ENCODE results near the gene SLC5A2. TPM values are rescaled to one million over a fixed set of nuclear protein-coding genes. Genes with fewer than 3 reads are reported as not detected.

The SLC5A2 gene
- total RNA-seq, 2 experiments from 2014 or later, result 0.13 TPM; not detected in 1

GRCh38 chr16:31488468-31489297 is 5.8 kb downstream of the SLC5A2 start:
- DNase-seq, result no peak
- peaks cover 8% of the 10 kb centered on the region for H3K27me3 Mint-ChIP-seq (ENCODE audit: low read depth)
- H3K4me1 Mint-ChIP-seq (ENCODE audit: low read depth), result peaks cover 11% of the 10 kb centered on the region
- H3K27ac Mint-ChIP-seq, result no peak overlapping the region
- H3K36me3 Mint-ChIP-seq (ENCODE audit: low read depth), result peaks cover 5% of the 10 kb centered on the region
- H3K4me3 Mint-ChIP-seq, result no peak overlapping the region
- H3K9me3 Mint-ChIP-seq (ENCODE audit: insufficient read depth), result no peaks in the 10 kb centered on the region
- no peak for ATAC-seq
- CTCF ChIA-PET, result interaction anchor here (1.4 kb wide), 1 partner anchor 28 kb away, joined by 6 read pairs; no protein-coding TSS in a partner anchor
- POLR2A ChIA-PET, result interaction anchor here (1.6 to 2.4 kb wide), 2 partner anchors 12 to 20 kb away, joined by 4 to 9 read pairs; partner anchors contain the start of gene RUSF1

- DNase-seq (no peak), ATAC-seq (no peak)
- no peak overlapping the region for H3K4me3 Mint-ChIP-seq
- peaks cover 5% of the 10 kb centered on the region for H3K36me3 Mint-ChIP-seq (ENCODE audit: low read depth)
- peaks cover 8% of the 10 kb centered on the region for H3K27me3 Mint-ChIP-seq (ENCODE audit: low read depth)
- CTCF ChIA-PET, result interaction anchor here (1.0 kb wide), 1 partner anchor 28 kb away, joined by 3 read pairs; no protein-coding TSS in a partner anchor
- H3K27ac Mint-ChIP-seq, result no peak overlapping the region
- POLR2A ChIA-PET, result interaction anchor here (1.6 kb wide), 1 partner anchor 19 kb away, joined by 4 read pairs; the partner anchor contains the start of gene RUSF1
- H3K4me1 Mint-ChIP-seq (ENCODE audit: low read depth), result peaks cover 11% of the 10 kb centered on the region
- no peaks in the 10 kb centered on the region for H3K9me3 Mint-ChIP-seq (ENCODE audit: insufficient read depth)
These were observed 6.3 kb downstream of the SLC5A2 start for GRCh38 chr16:31489298-31489564.

GRCh38 chr16:31489616-31490584 is 7.0 kb downstream of the SLC5A2 start:
- no peak overlapping the region for H3K4me3 Mint-ChIP-seq
- CTCF ChIA-PET, result interaction anchor here (1.0 kb wide), 1 partner anchor 29 kb away, joined by 3 read pairs; no protein-coding TSS in a partner anchor
- H3K27ac Mint-ChIP-seq, result no peak overlapping the region
- peaks cover 8% of the 10 kb centered on the region for H3K27me3 Mint-ChIP-seq (ENCODE audit: low read depth)
- peaks cover 11% of the 10 kb centered on the region for H3K4me1 Mint-ChIP-seq (ENCODE audit: low read depth)
- ATAC-seq, result no peak
- no peaks in the 10 kb centered on the region for H3K9me3 Mint-ChIP-seq (ENCODE audit: insufficient read depth)
- no peak for DNase-seq
- H3K36me3 Mint-ChIP-seq (ENCODE audit: low read depth), result peaks cover 5% of the 10 kb centered on the region
- POLR2A ChIA-PET, result interaction anchor here (1.4 to 1.6 kb wide), 2 partner anchors 18 to 30 kb away, joined by 3 to 4 read pairs; partner anchors contain the start of genes ARMC5 and RUSF1

GRCh38 chr16:31491778-31492418 is 9.0 kb downstream of the SLC5A2 start:
- CTCF ChIA-PET, result no interaction called here

GRCh38 chr16:31493506-31494125 is 10.7 kb downstream of the SLC5A2 start:
- POLR2A ChIA-PET, result interaction anchor here (1.5 kb wide), 1 partner anchor 13 kb away, joined by 3 read pairs; no protein-coding TSS in a partner anchor
- H3K9me3 Mint-ChIP-seq (ENCODE audit: insufficient read depth), result no peaks in the 10 kb centered on the region
- no peak for DNase-seq
- no peak overlapping the region for H3K4me3 Mint-ChIP-seq
- ATAC-seq, result no peak
- H3K27me3 Mint-ChIP-seq (ENCODE audit: low read depth), result no peaks in the 10 kb centered on the region
- peaks cover 5% of the 10 kb centered on the region for H3K36me3 Mint-ChIP-seq (ENCODE audit: low read depth)
- CTCF ChIA-PET, result no interaction called here
- H3K4me1 Mint-ChIP-seq (ENCODE audit: low read depth), result peaks cover 4% of the 10 kb centered on the region
- H3K27ac Mint-ChIP-seq, result no peak overlapping the region

More at GRCh38 chr16:31491778-31492418, 9.0 kb downstream of the SLC5A2 start:
- Mint-ChIP-seq H3K4me3 (no peak overlapping the region), H3K27me3 (ENCODE audit: low read depth) (no peaks in the 10 kb centered on the region), H3K4me1 (ENCODE audit: low read depth) (peaks cover 11% of the 10 kb centered on the region), H3K9me3 (ENCODE audit: insufficient read depth) (no peaks in the 10 kb centered on the region), H3K36me3 (ENCODE audit: low read depth) (peaks cover 5% of the 10 kb centered on the region), H3K27ac (no peak overlapping the region)
- POLR2A ChIA-PET, result no interaction called here
- DNase-seq, result no peak
- ATAC-seq, result no peak

GRCh38 chr16:31496670-31497069 is 13.7 kb downstream of the SLC5A2 start:
- no peak overlapping the region for H3K4me3 Mint-ChIP-seq
- POLR2A ChIA-PET, result no interaction called here
- H3K27me3 Mint-ChIP-seq (ENCODE audit: low read depth), result no peaks in the 10 kb centered on the region
- CTCF ChIA-PET, result no interaction called here
- no peaks in the 10 kb centered on the region for H3K9me3 Mint-ChIP-seq (ENCODE audit: insufficient read depth)
- H3K4me1 Mint-ChIP-seq (ENCODE audit: low read depth), result no peaks in the 10 kb centered on the region
- no peak for DNase-seq
- no peak overlapping the region for H3K27ac Mint-ChIP-seq
- H3K36me3 Mint-ChIP-seq (ENCODE audit: low read depth), result no peaks in the 10 kb centered on the region
- ATAC-seq, result no peak

- H3K9me3 Mint-ChIP-seq (ENCODE audit: insufficient read depth), result no peaks in the 10 kb centered on the region
- no peaks in the 10 kb centered on the region for H3K27me3 Mint-ChIP-seq (ENCODE audit: low read depth)
- POLR2A ChIA-PET, result interaction anchor here (0.7 to 1.3 kb wide), 2 partner anchors 10 to 19 kb away, joined by 3 to 7 read pairs; partner anchors contain the start of gene RUSF1
- no peak for ATAC-seq
- H3K4me1 Mint-ChIP-seq (ENCODE audit: low read depth), result no peaks in the 10 kb centered on the region
- CTCF ChIA-PET, result no interaction called here
- H3K4me3 Mint-ChIP-seq, result no peak overlapping the region
- H3K27ac Mint-ChIP-seq, result no peak overlapping the region
- no peaks in the 10 kb centered on the region for H3K36me3 Mint-ChIP-seq (ENCODE audit: low read depth)
- DNase-seq, result no peak
These were observed 15.6 kb downstream of the SLC5A2 start for GRCh38 chr16:31498493-31498892.

GRCh38 chr16:31499928-31500327 is 17.0 kb downstream of the SLC5A2 start:
- ATAC-seq (no peak), DNase-seq (no peak)
- Mint-ChIP-seq H3K4me3 (no peak overlapping the region), H3K4me1 (ENCODE audit: low read depth) (peaks cover 9% of the 10 kb centered on the region), H3K36me3 (ENCODE audit: low read depth) (peaks cover under 1% of the 10 kb centered on the region), H3K27ac (no peak overlapping the region), H3K9me3 (ENCODE audit: insufficient read depth) (no peaks in the 10 kb centered on the region), H3K27me3 (ENCODE audit: low read depth) (no peaks in the 10 kb centered on the region)
- POLR2A ChIA-PET, result no interaction called here
- CTCF ChIA-PET, result interaction anchor here (0.9 kb wide), 1 partner anchor 40 kb away, joined by 3 read pairs; no protein-coding TSS in a partner anchor

- H3K36me3 Mint-ChIP-seq (ENCODE audit: low read depth), result peaks cover 5% of the 10 kb centered on the region
These were observed 18.5 kb downstream of the SLC5A2 start for GRCh38 chr16:31501226-31501965.

GRCh38 chr16:31501966-31502348 is 19.0 kb downstream of the SLC5A2 start:
- DNase-seq (no peak), ATAC-seq (no peak)
- peaks cover 27% of the 10 kb centered on the region for H3K4me1 Mint-ChIP-seq (ENCODE audit: low read depth)
- no peaks in the 10 kb centered on the region for H3K27me3 Mint-ChIP-seq (ENCODE audit: low read depth)
- peaks cover 5% of the 10 kb centered on the region for H3K36me3 Mint-ChIP-seq (ENCODE audit: low read depth)
- CTCF ChIA-PET, result no interaction called here
- H3K27ac Mint-ChIP-seq, result no peak overlapping the region
- no peaks in the 10 kb centered on the region for H3K9me3 Mint-ChIP-seq (ENCODE audit: insufficient read depth)
- POLR2A ChIA-PET, result no interaction called here
- no peak overlapping the region for H3K4me3 Mint-ChIP-seq

More at GRCh38 chr16:31501226-31501965, 18.5 kb downstream of the SLC5A2 start:
- Mint-ChIP-seq H3K9me3 (ENCODE audit: insufficient read depth) (no peaks in the 10 kb centered on the region), H3K4me1 (ENCODE audit: low read depth) (peaks cover 21% of the 10 kb centered on the region), H3K27ac (no peak overlapping the region), H3K27me3 (ENCODE audit: low read depth) (no peaks in the 10 kb centered on the region), H3K4me3 (no peak overlapping the region)
- ChIA-PET POLR2A (no interaction called here), CTCF (no interaction called here)
- no peak for ATAC-seq
- no peak for DNase-seq

Data from activated CD8-positive, alpha-beta T cell treated with anti-CD3 and anti-CD28 coated beads, Interleukin-2, amount 10 ng/mL, durations not matched to agents 7 days and 5 days (primary cell).